COLO829 (cell line): Measurements from ENCODE around the gene NPAS3.

Source experiments
- DNase-seq: peaks from one replicate; pipeline ENCODE4 v3.0.0; 2012; ENCODE audit warnings: low spot score

The NPAS3 gene

DNA sequence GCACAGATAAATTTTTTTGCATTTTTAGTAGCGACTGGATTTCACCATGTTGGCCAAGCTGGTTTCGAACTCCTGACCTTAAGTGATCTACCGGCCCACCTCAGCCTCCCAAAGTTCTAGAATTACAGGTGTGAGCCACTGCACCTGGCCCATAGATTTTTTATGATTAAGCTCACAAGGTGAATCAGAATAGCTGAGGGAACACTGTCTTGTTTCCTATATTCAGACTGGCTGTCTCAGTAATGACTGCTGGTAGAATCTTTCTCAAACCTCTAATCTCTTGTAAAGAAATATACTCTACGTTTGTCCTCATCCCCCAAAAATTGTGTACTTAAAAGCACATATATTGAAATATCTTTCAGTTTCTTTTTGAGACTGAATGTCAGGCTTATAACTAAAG is 650.1 kb downstream of the NPAS3 start:
- DNase-seq, result no peak

DNA sequence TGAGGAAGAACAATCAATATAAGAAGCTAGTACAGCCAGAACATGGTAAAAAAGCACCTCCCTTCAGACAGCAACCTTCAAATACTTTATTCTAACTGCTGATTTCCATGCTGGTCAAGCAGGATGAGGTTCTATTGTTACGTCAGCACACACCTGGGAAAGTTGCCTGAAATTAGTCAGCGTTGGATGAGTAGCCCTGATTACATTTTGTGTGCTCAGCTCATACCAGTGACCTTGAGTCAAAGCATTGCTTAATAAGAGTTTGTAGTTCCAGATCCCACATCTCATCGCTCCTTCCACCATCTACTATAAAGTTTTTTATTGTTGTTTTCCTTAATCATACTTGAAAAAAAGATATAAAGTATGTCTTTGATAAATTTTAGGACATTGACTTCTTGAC is 650.7 kb downstream of the NPAS3 start:
- DNase-seq, result no peak

GRCh38 chr14:33590891-33591630 is 652.4 kb downstream of the NPAS3 start:
- no peak for DNase-seq

GRCh38 chr14:33592297-33592696 is 653.6 kb downstream of the NPAS3 start:
- DNase-seq, result no peak

DNA sequence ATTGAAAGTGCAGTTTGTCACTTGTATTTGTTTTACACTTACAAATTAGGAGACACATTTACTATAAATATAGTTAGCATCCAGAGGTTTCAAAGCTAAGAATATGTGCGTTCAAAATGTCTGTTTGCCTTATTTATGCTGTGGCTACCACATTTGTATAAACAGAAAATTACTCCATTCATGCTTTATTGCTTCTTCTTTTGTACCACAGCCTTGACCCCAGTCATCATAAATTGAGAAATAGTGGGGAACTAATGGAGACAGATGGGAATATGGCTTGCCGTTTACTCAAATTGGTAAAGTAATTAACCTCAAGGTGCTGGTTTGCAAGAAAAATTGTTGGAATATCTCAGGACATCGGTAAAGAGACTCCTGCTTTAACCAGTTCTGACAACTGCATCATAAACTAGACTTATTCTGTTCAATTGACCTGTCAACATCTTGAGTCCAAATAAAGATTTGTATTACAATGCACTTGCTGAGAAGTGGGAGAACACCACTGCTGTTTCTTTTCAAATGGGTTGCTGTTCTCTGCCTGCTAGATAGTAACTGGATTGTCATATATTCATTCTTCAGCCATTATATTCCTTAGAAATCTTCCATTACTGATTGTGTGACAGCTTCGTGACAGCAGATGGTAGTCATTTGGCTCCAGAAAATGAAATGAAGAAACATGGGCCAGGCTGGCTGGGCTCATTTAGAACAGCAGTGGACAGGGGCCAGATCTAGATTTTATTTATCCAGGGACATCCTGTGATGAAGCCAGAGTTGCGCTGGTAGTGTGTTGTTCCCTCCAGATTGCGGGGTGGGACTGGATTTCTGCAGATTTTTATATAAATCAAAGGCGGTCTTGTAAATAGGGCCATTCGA is 657.8 kb downstream of the NPAS3 start:
- no peak for DNase-seq

DNA sequence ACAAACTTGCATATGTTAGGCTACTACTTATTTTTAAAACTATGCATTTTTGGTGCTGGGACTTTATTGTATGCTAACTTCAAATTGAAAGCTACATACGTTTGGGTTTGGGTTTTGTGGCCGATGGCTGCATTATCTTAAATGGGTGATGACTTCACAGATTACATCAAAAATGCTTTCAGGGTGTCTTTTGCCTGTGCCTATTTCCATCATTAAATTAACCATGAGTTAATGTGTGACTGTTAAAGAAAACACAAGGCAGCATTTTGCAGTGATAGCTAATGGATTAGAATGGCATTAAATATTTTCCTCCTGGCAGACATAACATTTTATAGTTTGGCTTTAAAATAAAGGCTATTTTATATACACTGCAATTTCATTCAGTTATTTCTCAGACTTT is 659.9 kb downstream of the NPAS3 start:
- DNase-seq, result no peak

- DNase-seq, result no peak
Observed at GRCh38 chr14:33602396-33602795, 663.7 kb downstream of the NPAS3 start.

GRCh38 chr14:33606591-33606990 is 667.9 kb downstream of the NPAS3 start:
- DNase-seq, result no peak

GRCh38 chr14:33609582-33609981 is 670.9 kb downstream of the NPAS3 start:
- no peak for DNase-seq

DNA sequence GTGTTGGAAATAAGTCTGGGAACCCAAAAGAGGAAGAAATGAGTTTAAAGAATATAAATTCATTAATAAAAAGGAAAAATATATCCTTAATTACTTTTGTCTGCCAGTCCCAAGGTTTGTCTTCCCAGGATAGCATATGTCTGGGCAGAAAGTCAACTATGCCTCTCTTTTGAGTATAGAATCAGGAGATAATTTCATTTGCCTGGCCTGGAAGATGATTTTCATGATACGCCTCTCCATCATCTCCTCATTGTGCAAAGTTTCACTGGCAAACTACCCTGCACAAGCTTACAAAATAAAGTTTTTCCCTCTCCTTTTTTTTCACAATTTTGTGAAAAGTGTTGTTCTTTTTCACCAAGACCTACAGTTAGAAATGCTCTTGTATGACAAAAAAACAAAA is 671.4 kb downstream of the NPAS3 start:
- DNase-seq, result no peak

DNA sequence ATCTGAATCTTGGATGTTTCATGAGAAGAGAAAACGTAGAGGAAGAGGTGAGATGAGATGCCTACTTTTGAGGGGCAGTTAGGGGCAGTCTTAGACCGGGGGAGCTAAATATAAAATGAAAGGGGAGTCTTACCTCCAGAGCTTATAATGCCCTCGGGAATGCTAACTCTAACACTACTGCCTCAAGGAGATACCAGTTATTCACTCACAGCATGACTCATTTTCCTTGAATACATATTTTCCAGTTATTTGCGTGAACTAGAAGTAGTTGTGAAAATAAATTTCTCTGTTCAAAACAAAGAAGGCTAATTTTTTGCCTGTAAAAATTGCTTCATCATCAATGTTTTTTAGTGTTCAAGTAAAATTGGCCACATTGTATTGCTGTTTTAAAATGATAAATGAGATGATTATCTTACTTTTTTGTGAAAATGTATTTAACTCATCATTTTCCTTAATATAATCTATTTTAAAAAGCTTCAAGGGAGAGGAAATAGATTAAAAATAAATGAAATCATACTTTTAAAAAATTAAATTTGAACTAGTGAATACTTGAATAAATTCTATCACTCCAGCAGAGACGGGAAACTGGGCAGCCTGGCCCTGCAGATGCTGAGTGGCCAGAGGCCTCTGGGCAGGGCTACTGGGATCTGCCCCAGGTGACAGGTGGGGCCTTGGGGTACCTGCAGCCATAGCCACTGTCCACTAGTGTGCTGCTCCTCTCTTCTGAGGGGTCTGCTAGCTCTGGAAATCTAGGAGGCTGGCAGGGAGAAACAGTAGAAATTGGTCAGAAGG is 672.9 kb downstream of the NPAS3 start:
- DNase-seq, result no peak

DNA sequence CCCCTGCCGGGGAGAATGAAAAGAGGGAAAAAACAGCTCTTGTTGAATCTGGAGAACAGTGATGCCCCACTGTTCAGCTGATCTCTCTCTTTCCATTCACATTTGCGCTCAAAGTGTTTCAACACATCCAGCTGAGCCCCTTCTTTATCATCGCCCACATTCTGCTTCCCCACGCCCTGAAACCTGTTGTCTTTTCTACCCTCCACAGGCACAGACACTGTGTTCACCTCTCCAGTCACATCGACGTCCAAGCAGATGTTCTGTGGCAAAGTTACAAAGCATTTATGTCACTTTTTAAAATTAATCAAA is 673.5 kb downstream of the NPAS3 start:
- no peak for DNase-seq

DNA sequence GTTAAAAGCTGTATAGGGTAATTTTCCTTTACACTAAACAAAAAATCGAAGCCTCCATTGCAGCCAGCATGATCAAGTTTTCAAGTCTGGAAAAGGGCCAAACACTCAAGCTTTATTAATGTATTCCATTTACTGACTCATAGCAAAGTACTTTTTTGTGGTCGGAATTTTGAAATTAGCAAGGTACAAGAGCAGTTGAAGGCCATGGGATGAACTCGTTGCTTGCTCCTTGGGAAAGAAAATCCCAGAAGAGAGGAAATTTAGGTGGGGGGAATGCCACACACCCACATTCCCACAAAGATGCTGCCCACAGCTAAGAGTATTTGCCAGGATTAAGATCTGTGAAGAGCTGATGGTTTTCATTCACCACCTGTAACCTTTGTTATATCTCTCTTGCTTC is 678.5 kb downstream of the NPAS3 start:
- peak; percentile 13 for DNase-seq

DNA sequence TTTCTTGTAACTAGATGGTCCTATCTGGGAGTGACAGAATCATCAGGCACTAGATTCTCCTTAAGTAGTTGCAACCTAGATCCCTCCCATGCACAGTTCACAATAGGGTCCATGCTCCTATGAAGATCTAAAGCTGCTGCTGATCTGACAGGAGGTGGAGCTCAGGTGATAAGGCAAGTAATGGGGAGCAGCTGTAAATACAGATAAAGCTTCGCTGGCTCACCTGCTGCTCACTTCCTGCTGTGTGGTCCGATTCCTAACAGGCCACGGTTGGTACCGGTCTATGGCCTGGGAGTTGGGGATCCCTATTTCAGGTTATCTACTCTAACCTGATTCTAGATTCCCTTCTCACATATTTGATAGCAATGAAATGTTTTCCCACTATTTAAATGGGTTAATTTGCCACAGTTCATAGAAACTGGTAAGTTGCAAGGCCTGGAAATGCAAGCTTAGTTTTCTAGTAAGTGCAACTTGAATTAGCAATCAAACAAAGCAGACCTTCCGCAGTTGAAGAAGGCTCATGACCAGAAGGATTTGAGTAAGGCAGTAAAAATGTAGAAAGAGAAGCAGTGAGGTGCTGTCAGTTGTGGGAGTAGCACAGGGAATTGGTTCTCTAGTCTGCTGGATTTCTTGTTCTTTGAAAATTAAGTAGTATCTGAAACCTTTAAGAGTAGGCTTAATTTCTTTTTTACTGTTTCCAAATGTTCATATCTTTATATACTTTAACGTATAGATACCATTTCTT is 679.9 kb downstream of the NPAS3 start:
- DNase-seq, result no peak

DNA sequence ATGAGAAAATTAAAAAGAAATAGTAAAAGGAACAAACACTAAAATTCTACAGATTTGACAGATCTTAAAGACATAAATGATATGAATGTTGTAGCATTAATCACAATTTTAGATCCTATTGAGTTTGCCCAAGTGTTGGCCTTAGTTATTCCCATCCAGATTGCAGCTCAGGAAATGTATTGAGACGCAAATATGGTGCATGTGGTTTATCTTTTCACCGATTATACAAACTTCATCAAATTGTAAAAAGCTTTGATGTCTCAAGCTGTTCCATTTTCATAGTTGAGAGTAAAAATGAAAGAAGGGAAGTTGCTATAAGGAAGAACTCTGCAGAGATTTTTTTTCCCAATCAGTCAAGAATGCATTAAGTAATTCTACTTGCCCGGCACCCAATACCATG is 683.8 kb downstream of the NPAS3 start:
- DNase-seq, result no peak

DNA sequence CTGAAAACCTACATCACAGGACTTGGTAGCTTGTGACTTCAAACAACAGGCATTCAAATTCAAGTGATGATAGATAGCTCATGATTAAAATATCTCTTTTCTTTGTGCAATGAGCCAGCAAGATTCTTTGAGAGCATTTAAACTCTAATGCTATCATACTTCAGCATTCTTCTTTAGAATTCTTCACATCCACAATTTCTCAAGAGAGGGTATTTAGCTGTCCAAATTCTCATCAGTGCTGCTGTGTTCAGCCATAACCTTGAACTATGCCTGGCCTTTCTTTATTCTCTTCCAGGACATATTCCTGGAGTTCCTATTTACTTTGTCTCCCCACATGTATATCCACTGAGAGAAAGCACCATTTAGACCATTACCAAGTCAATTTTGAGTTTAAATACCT is 691.1 kb downstream of the NPAS3 start:
- DNase-seq, result no peak

- DNase-seq, result no peak
Observed at GRCh38 chr14:33631021-33631420, 692.3 kb downstream of the NPAS3 start.

DNA sequence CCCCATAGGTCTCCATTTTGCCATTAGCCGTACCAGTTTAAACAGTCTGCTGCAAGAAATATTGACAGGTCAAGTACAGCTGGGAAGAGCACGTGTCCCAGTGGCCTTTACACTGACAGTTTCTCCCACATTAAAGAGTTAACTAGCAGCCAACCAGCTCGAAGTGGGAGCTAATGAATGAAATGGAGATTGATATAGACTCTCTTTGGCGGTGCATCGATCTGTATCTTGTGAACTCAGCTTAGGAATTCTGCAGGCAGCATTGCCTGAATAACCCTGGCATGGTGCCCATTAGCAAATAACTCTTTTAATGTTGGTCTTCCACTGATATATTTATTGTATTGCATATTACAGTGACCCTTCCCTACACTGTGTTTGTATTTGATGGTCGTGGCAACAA is 692.8 kb downstream of the NPAS3 start:
- DNase-seq, result no peak

GRCh38 chr14:33634631-33635030 is 696.0 kb downstream of the NPAS3 start:
- no peak for DNase-seq

DNA sequence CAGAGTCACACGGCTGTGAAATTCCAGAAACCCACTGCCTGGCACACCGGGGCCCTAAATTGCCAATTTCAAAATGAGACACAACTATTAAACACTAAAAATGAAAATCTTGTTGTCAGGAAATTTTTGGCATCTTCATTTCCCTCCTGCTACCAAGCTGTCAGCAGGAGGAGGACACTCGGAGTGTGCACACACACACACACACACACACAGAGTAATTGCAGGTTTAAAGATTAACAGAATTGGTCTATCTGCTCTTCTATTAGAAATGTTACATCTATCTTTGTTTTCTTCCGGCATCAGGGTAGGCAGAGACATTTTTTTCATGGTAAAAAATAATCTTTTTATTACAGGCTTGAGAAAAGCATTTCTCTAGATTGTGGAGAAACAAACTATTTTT is 698.0 kb downstream of the NPAS3 start:
- no peak for DNase-seq

DNA sequence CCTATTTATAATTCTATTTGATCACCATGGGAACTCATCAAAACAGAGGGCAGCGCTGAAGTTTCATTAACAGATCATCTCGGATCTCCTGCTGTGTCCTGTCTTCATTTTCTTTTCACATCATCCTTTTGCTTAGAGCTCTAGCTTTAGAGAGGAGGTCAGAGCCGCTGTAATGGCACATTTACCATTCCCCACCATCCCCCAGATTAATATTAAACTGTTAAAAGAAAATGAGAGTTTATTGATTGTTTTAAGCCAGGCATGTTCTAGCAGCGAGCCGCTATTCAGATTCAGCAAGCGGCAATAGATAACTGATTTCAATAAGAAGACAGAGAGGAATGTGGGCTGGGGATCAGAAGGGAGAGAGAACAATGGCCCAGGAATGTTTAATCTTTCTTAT is 703.4 kb downstream of the NPAS3 start:
- DNase-seq, result no peak

GRCh38 chr14:33642691-33643244 is 704.1 kb downstream of the NPAS3 start:
- no peak for DNase-seq
